HPDE6-E6E7 (cell line): Measurements from ENCODE around the gene NT5C.
"Not testable (repeated sequence)": the region's sequence is repeated elsewhere in the genome, so short reads cannot be mapped to it uniquely, and the experiment has no call there.

Source experiments
- DNase-seq: peaks from one replicate; pipeline ENCODE4 v3.0.0; 2011; ENCODE audit warnings: missing footprints; ENCODE audit errors: extremely low spot score

Gene NT5C

GRCh38 chr17:75131278-75132017 lies at the start of gene NT5C:
Gene NT5C (minus strand): TSS chr17:75131742. CDS start chr17:75131707, 35 bp downstream.
- no peak for DNase-seq

GRCh38 chr17:75181110-75181509 lies 49.6 kb upstream of the NT5C start:
- DNase-seq: no peak

- no peak for DNase-seq
Observed at GRCh38 chr17:75178453-75178852, 46.9 kb upstream of the NT5C start.

GRCh38 chr17:75176625-75177024 lies 45.1 kb upstream of the NT5C start:
- DNase-seq: no peak

- no peak for DNase-seq
Observed at GRCh38 chr17:75174996-75175395, 43.5 kb upstream of the NT5C start.

- DNase-seq: no peak
Observed at GRCh38 chr17:75173526-75173925, 42.0 kb upstream of the NT5C start.

GRCh38 chr17:75168998-75169397 lies 37.5 kb upstream of the NT5C start:
- no peak for DNase-seq

- DNase-seq: not testable (repeated sequence)
Observed at GRCh38 chr17:75164606-75165005, 33.1 kb upstream of the NT5C start.

- no peak for DNase-seq
Observed at GRCh38 chr17:75163074-75163473, 31.5 kb upstream of the NT5C start.

- no peak for DNase-seq
Observed at GRCh38 chr17:75160211-75160610, 28.7 kb upstream of the NT5C start.

- DNase-seq: no peak
Observed at GRCh38 chr17:75159196-75160031, 27.9 kb upstream of the NT5C start.

GRCh38 chr17:75158480-75158879 lies 26.9 kb upstream of the NT5C start:
- DNase-seq: not testable (repeated sequence)

- DNase-seq: no peak
Observed at GRCh38 chr17:75155191-75155601, 23.7 kb upstream of the NT5C start.

- DNase-seq: peak; percentile 97
Observed at GRCh38 chr17:75154195-75155106, 22.9 kb upstream of the NT5C start, which contains the start of gene JPT1. Gene JPT1 (minus strand): TSS chr17:75154512. CDS start chr17:75154397, 115 bp downstream.

- DNase-seq: no peak
Observed at GRCh38 chr17:75153780-75154194, 22.2 kb upstream of the NT5C start.

GRCh38 chr17:75152922-75153779 lies 21.6 kb upstream of the NT5C start:
- no peak for DNase-seq

GRCh38 chr17:75152523-75152921 lies 21.0 kb upstream of the NT5C start:
- DNase-seq: no peak

- no peak for DNase-seq
Observed at GRCh38 chr17:75151930-75152329, 20.4 kb upstream of the NT5C start.

- DNase-seq: no peak
Observed at GRCh38 chr17:75147878-75148546, 16.5 kb upstream of the NT5C start.

GRCh38 chr17:75146592-75146991 lies 15.1 kb upstream of the NT5C start:
- no peak for DNase-seq
